Mesenchymal stem cell (in vitro differentiated cells and primary cell): ENCODE measurements around the gene TMOD2.
A peak's percentile ranks its signal among the peaks of the same experiment; 100 is the strongest.

ENCODE experiments used
- DNase-seq: peaks from one replicate; pipeline ENCODE4 v3.0.0-alpha.2; 2013
- H2AFZ ChIP-seq: one replicate; pipeline ENCODE4 v1.6.1; 2013; ENCODE audit warnings: low read depth, mild to moderate bottlenecking, control low read depth, inconsistent platforms, low read length, moderate library complexity
- H2AK5ac ChIP-seq: 2 replicates; pipeline ENCODE4 v1.6.1; 2013; ENCODE audit warnings: low read length, moderate library complexity, mild to moderate bottlenecking, inconsistent platforms; ENCODE audit not compliant: severe bottlenecking
- H2BK120ac ChIP-seq: one replicate; pipeline ENCODE4 v1.6.1; 2013; ENCODE audit warnings: low read depth, mild to moderate bottlenecking, inconsistent platforms, low read length, moderate library complexity
- H2BK12ac ChIP-seq, 2 experiments: one replicate each; pipeline ENCODE4 v1.6.1; 2013; ENCODE audit warnings: inconsistent platforms in 2 of 2, low read length in 2 of 2, mild to moderate bottlenecking in 2 of 2, moderate library complexity in 2 of 2, control low read depth in 1 of 2
- H2BK15ac ChIP-seq: one replicate; pipeline ENCODE4 v1.6.1; 2013; ENCODE audit warnings: mild to moderate bottlenecking, low read depth, inconsistent platforms; ENCODE audit not compliant: poor library complexity, severe bottlenecking
- H2BK5ac ChIP-seq: 2 replicates; pipeline ENCODE4 v1.6.1; 2013; ENCODE audit warnings: low read depth, mild to moderate bottlenecking, low read length, control low read depth, inconsistent platforms; ENCODE audit not compliant: poor library complexity, severe bottlenecking
- H3K14ac ChIP-seq, 2 experiments: one replicate each; pipeline ENCODE4 v1.6.1; 2013; ENCODE audit warnings: inconsistent platforms in 2 of 2, low read length in 2 of 2, control low read depth in 1 of 2, mild to moderate bottlenecking in 1 of 2, moderate library complexity in 1 of 2
- H3K18ac ChIP-seq, 2 experiments: one replicate each; pipeline ENCODE4 v1.6.1; 2013; ENCODE audit warnings: inconsistent platforms in 2 of 2, low read length in 2 of 2, control low read depth in 1 of 2, low read depth in 1 of 2, mild to moderate bottlenecking in 1 of 2
- H3K23ac ChIP-seq, 2 experiments: one replicate each; pipeline ENCODE4 v1.6.1; 2013; ENCODE audit warnings: inconsistent platforms in 2 of 2, low read length in 2 of 2, mild to moderate bottlenecking in 2 of 2, moderate library complexity in 2 of 2, control low read depth in 1 of 2
- H3K27ac ChIP-seq: 2 replicates; pipeline ENCODE4 v1.5.1; 2013; ENCODE audit warnings: mild to moderate bottlenecking, moderate library complexity, low read length, control low read depth, inconsistent platforms; ENCODE audit not compliant: poor library complexity, severe bottlenecking
- H3K27me3 ChIP-seq, 2 experiments: 2 replicates each; pipeline versions ENCODE4 v1.6.1 to v1.7.0; 2013; ENCODE audit warnings: low read length in 2 of 2, mild to moderate bottlenecking in 2 of 2, moderate library complexity in 2 of 2, control low read depth in 1 of 2, inconsistent platforms in 1 of 2; ENCODE audit not compliant: control insufficient read depth in 1 of 2, insufficient read depth in 1 of 2
- H3K36me3 ChIP-seq, 2 experiments: 2 replicates each; pipeline versions ENCODE4 v1.6.1 to v1.7.0; 2013; ENCODE audit warnings: low read length in 2 of 2, control low read depth in 1 of 2, inconsistent platforms in 1 of 2, low read depth in 1 of 2, mild to moderate bottlenecking in 1 of 2; ENCODE audit not compliant: insufficient read depth in 2 of 2, control insufficient read depth in 1 of 2
- H3K4ac ChIP-seq, 2 experiments: one replicate each; pipeline ENCODE4 v1.6.1; 2013; ENCODE audit warnings: inconsistent platforms in 2 of 2, low read length in 2 of 2, mild to moderate bottlenecking in 2 of 2, moderate library complexity in 2 of 2, control low read depth in 1 of 2, low read depth in 1 of 2
- H3K4me1 ChIP-seq: 2 replicates; pipeline ENCODE4 v1.6.1; 2013; ENCODE audit warnings: low read depth, low read length, control low read depth; ENCODE audit not compliant: control insufficient read depth, insufficient read depth
- H3K4me2 ChIP-seq: 2 replicates; pipeline ENCODE4 v1.6.1; 2013; ENCODE audit warnings: low read length, mild to moderate bottlenecking, inconsistent platforms; ENCODE audit not compliant: poor library complexity, severe bottlenecking
- H3K4me3 ChIP-seq, 2 experiments: 2 replicates each; pipeline versions ENCODE4 v1.5.1 to v1.7.0; 2013; ENCODE audit warnings: low read length in 2 of 2, mild to moderate bottlenecking in 2 of 2, control low read depth in 1 of 2, low read depth in 1 of 2; ENCODE audit not compliant: insufficient read depth in 1 of 2
- H3K79me1 ChIP-seq: replicated peaks from 2 replicates; pipeline ENCODE4 v1.6.1; 2013; ENCODE audit warnings: mild to moderate bottlenecking, control low read depth, low read length, inconsistent platforms; ENCODE audit not compliant: poor library complexity, severe bottlenecking
- H3K9ac ChIP-seq: 2 replicates; pipeline ENCODE4 v1.7.0; 2013; ENCODE audit warnings: mild to moderate bottlenecking, low read length, moderate library complexity
- H3K9me3 ChIP-seq: 2 replicates; pipeline ENCODE4 v1.7.0; 2013; ENCODE audit warnings: mild to moderate bottlenecking, low read length; ENCODE audit not compliant: control insufficient read depth
- H4K8ac ChIP-seq: one replicate; pipeline ENCODE4 v1.6.1; 2013; ENCODE audit warnings: inconsistent platforms, mild to moderate bottlenecking, low read length, moderate library complexity
- H4K91ac ChIP-seq: one replicate; pipeline ENCODE4 v1.6.1; 2013; ENCODE audit warnings: mild to moderate bottlenecking, low read length, inconsistent platforms
- WGBS: methylation state at CpG from one replicate; pipeline ENCODE4 v1.1.7; 2013; ENCODE audit warnings: mixed read lengths; 5-methylcytosine and 5-hydroxymethylcytosine counted together

Gene TMOD2

GRCh38 chr15:51724199-51724598 is 27.2 kb upstream of the TMOD2 start:
- no peak overlapping the region for H3K9ac ChIP-seq
- no peak overlapping the region for H2BK5ac ChIP-seq
- no peak overlapping the region for H3K4me3 ChIP-seq
- peak; percentile 5 for DNase-seq
- H2BK120ac ChIP-seq, result no peak overlapping the region
- H3K9me3 ChIP-seq, result no peaks in the 10 kb centered on the region
- whole genome bisulfite sequencing, result 40% methylated on average over 1 of the region's 2 CpGs
- H3K79me1 ChIP-seq, result no peaks in the 10 kb centered on the region
- H2AFZ ChIP-seq, result no peak overlapping the region
- H4K91ac ChIP-seq, result no peak overlapping the region
- H4K8ac ChIP-seq, result no peak overlapping the region
- H3K14ac ChIP-seq, result no peak overlapping the region
- H3K4ac ChIP-seq, result no peak overlapping the region
- no peaks in the 10 kb centered on the region for H3K27me3 ChIP-seq
- H2BK12ac ChIP-seq, result no peak overlapping the region
- no peak overlapping the region for H3K27ac ChIP-seq
- no peak overlapping the region for H3K4me2 ChIP-seq
- no peak overlapping the region for H2AK5ac ChIP-seq
- H2BK15ac ChIP-seq, result no peak overlapping the region
- no peak overlapping the region for H3K18ac ChIP-seq
- H3K23ac ChIP-seq, result no peak overlapping the region
- peaks cover 5% of the 10 kb centered on the region for H3K4me1 ChIP-seq
- peaks cover 0 to 4% of the 10 kb centered on the region in 2 experiments for H3K36me3 ChIP-seq

GRCh38 chr15:51724673-51725072 is 26.7 kb upstream of the TMOD2 start:
- no peak overlapping the region for H2AFZ ChIP-seq
- peaks cover 0 to 4% of the 10 kb centered on the region in 2 experiments for H3K36me3 ChIP-seq
- peak; percentile 39 for DNase-seq
- WGBS, result no CpG with 5 or more reads among the region's 1 CpG
- H3K4me2 ChIP-seq, result no peak overlapping the region
- no peak overlapping the region for H3K4ac ChIP-seq
- H3K4me3 ChIP-seq, result no peak overlapping the region
- H3K23ac ChIP-seq, result no peak overlapping the region
- H3K14ac ChIP-seq, result no peak overlapping the region
- no peak overlapping the region for H3K9ac ChIP-seq
- H2BK15ac ChIP-seq, result no peak overlapping the region
- no peak overlapping the region for H3K18ac ChIP-seq
- H3K9me3 ChIP-seq, result no peaks in the 10 kb centered on the region
- no peak overlapping the region for H2AK5ac ChIP-seq
- no peak overlapping the region for H3K27ac ChIP-seq
- H2BK12ac ChIP-seq, result no peak overlapping the region
- no peak overlapping the region for H2BK5ac ChIP-seq
- peaks cover 5% of the 10 kb centered on the region for H3K4me1 ChIP-seq
- H3K79me1 ChIP-seq, result no peaks in the 10 kb centered on the region
- H2BK120ac ChIP-seq, result no peak overlapping the region
- no peaks in the 10 kb centered on the region for H3K27me3 ChIP-seq
- no peak overlapping the region for H4K91ac ChIP-seq
- no peak overlapping the region for H4K8ac ChIP-seq

- no peak overlapping the region for H2AK5ac ChIP-seq
- H3K23ac ChIP-seq, result no peak overlapping the region
- no peak overlapping the region for H3K9ac ChIP-seq
- H4K91ac ChIP-seq, result no peak overlapping the region
- H3K36me3 ChIP-seq, result no peaks in the 10 kb centered on the region
- DNase-seq, result peak; percentile 97
- no peak overlapping the region for H2BK15ac ChIP-seq
- H3K4me3 ChIP-seq, result no peak overlapping the region
- H2BK5ac ChIP-seq, result no peak overlapping the region
- no peak overlapping the region for H2AFZ ChIP-seq
- WGBS, result 2% methylated on average over 5 of the region's 5 CpGs
- H3K9me3 ChIP-seq, result no peaks in the 10 kb centered on the region
- H3K4me1 ChIP-seq, result peaks cover 5% of the 10 kb centered on the region
- H3K18ac ChIP-seq, result peak overlapping the region; percentile 58 to 64
- H4K8ac ChIP-seq, result no peak overlapping the region
- H3K27ac ChIP-seq, result peak overlapping the region; percentile 17
- no peaks in the 10 kb centered on the region for H3K27me3 ChIP-seq
- H3K4ac ChIP-seq, result peak overlapping the region in 1 of 2 experiments; percentile 57
- no peaks in the 10 kb centered on the region for H3K79me1 ChIP-seq
- peak overlapping the region; percentile 45 for H2BK120ac ChIP-seq
- H3K4me2 ChIP-seq, result no peak overlapping the region
- peak overlapping the region; percentile 47 to 55 for H2BK12ac ChIP-seq
- peak overlapping the region in 1 of 2 experiments; percentile 58 for H3K14ac ChIP-seq
Observed at GRCh38 chr15:51726302-51727073, 24.9 kb upstream of the TMOD2 start.

GRCh38 chr15:51727141-51727897 is 24.1 kb upstream of the TMOD2 start:
- Histone ChIP-seq H3K79me1 (no peaks in the 10 kb centered on the region), H3K4me2 (no peak overlapping the region), H3K23ac (no peak overlapping the region), H3K4me3 (no peak overlapping the region), H3K14ac (peak overlapping the region in 1 of 2 experiments; percentile 5), H2BK15ac (no peak overlapping the region), H4K8ac (no peak overlapping the region), H2AFZ (no peak overlapping the region), H3K27me3 (no peaks in the 10 kb centered on the region), H4K91ac (peak overlapping the region; percentile 15), H3K18ac (peak overlapping the region; percentile 58 to 81), H2BK5ac (no peak overlapping the region), H3K27ac (no peak overlapping the region), H3K36me3 (no peaks in the 10 kb centered on the region), H3K4ac (peak overlapping the region in 1 of 2 experiments; percentile 57), H3K9me3 (no peaks in the 10 kb centered on the region), H3K4me1 (peaks cover 6% of the 10 kb centered on the region), H2BK12ac (peak overlapping the region; percentile 55 to 83), H2AK5ac (no peak overlapping the region), H2BK120ac (peak overlapping the region; percentile 45), H3K9ac (no peak overlapping the region)
- 45% methylated on average over 4 of the region's 4 CpGs for WGBS
- DNase-seq, result peak; percentile 81
